Hepatocyte (in vitro differentiated cells): ENCODE results near the gene CD300H. TPM values are rescaled to one million over a fixed set of nuclear protein-coding genes. Genes with fewer than 3 reads are reported as not detected.

Source experiments
- DNase-seq: peaks from one replicate; pipeline ENCODE4 v3.0.0-alpha.2; 2016; ENCODE audit warnings: low spot score
- H2AFZ ChIP-seq: fragments of 200-600 bp; sonication (generic); 2 replicates; pipeline ENCODE4 v1.6.0; 2016; ENCODE audit warnings: antibody characterized with exemption, mild to moderate bottlenecking
- H3K27ac ChIP-seq: fragments of 200-600 bp; sonication (generic); 2 replicates; pipeline ENCODE4 v1.5.1; 2016; ENCODE audit warnings: mild to moderate bottlenecking
- H3K27me3 ChIP-seq: fragments of 200-600 bp; sonication (generic); 2 replicates; pipeline ENCODE4 v1.6.1; 2016
- H3K36me3 ChIP-seq: fragments of 200-600 bp; sonication (generic); replicated peaks from 2 replicates; pipeline ENCODE4 v1.5.1; 2016; ENCODE audit warnings: low read depth; ENCODE audit not compliant: insufficient read depth
- H3K4me1 ChIP-seq: fragments of 200-600 bp; sonication (generic); 2 replicates; pipeline ENCODE4 v1.5.1; 2016; ENCODE audit warnings: mild to moderate bottlenecking, moderate library complexity; ENCODE audit not compliant: insufficient read depth
- H3K4me2 ChIP-seq: fragments of 200-600 bp; sonication (generic); 2 replicates; pipeline ENCODE4 v1.6.0; 2016
- H3K4me3 ChIP-seq: fragments of 200-600 bp; sonication (generic); 2 replicates; pipeline ENCODE4 v1.5.1; 2016; ENCODE audit warnings: mild to moderate bottlenecking
- H3K79me2 ChIP-seq: fragments of 200-600 bp; sonication (generic); 2 replicates; pipeline ENCODE4 v1.6.0; 2017; ENCODE audit warnings: mild to moderate bottlenecking
- H3K9me2 ChIP-seq: fragments of 200-600 bp; sonication (generic); replicated peaks from 2 replicates; pipeline ENCODE4 v1.6.0; 2017; ENCODE audit warnings: mild to moderate bottlenecking; ENCODE audit not compliant: insufficient read depth
- H3K9me3 ChIP-seq: fragments of 200-600 bp; sonication (generic); 2 replicates; pipeline ENCODE4 v1.5.1; 2016; ENCODE audit warnings: low read depth, mild to moderate bottlenecking
- H4K20me1 ChIP-seq: fragments of 200-600 bp; sonication (generic); 2 replicates; pipeline ENCODE4 v1.6.0; 2016; ENCODE audit warnings: mild to moderate bottlenecking; ENCODE audit not compliant: insufficient read depth, poor library complexity, severe bottlenecking
- CTCF ChIP-seq: fragments of 200-600 bp; sonication (generic); IDR thresholded peaks from 2 replicates; pipeline ENCODE4 v1.5.1; 2016; ENCODE audit warnings: antibody characterized with exemption, mild to moderate bottlenecking; ENCODE audit not compliant: poor library complexity
- EZH2 ChIP-seq: fragments of 200-600 bp; sonication (generic); IDR thresholded peaks from 2 replicates; pipeline ENCODE4 v1.6.1; 2016; ENCODE audit warnings: antibody characterized with exemption, mild to moderate bottlenecking, borderline replicate concordance
- EZH2phosphoT487 ChIP-seq: fragments of 200-600 bp; sonication (generic); IDR thresholded peaks from one replicate; pipeline ENCODE4 v1.6.1; 2018; ENCODE audit warnings: antibody characterized with exemption, mild to moderate bottlenecking, low read depth, moderate library complexity; ENCODE audit not compliant: unreplicated experiment, severe bottlenecking
- WGBS: methylation state at CpG from one replicate; pipeline ENCODE4 v1.1.6; 2016; ENCODE audit warnings: low lambda C conversion rate; ENCODE audit errors: missing lambda C conversion rate; 5-methylcytosine and 5-hydroxymethylcytosine counted together
- polyA plus RNA-seq: library from polyadenylated mRNA; unstranded; fragments of >200 nt; fragmentation: Nextera tagmentation; extraction: Ambion mirVana; gene quantifications from 2 replicates; pipeline ENCODE4 v1.2.1, GENCODE V29; 2016
- total RNA-seq: library from RNA; depleted of rRNA; stranded (reverse); fragments of >200 nt; gene quantifications from 2 replicates; pipeline ENCODE4 v1.2.3, GENCODE V29; 2014

Gene CD300H
- total and polyA plus RNA-seq, 2 experiments from 2014 or later: 0.67 TPM; not detected in 1

GRCh38 chr17:74554909-74555308 is 12.4 kb downstream of the CD300H start:
- DNase-seq: no peak
- Histone ChIP-seq H3K4me3 (no peak overlapping the region), H3K9me3 (no peaks in the 10 kb centered on the region), H3K4me1 (no peaks in the 10 kb centered on the region), H2AFZ (no peak overlapping the region), H3K79me2 (no peaks in the 10 kb centered on the region), H4K20me1 (no peaks in the 10 kb centered on the region), H3K27ac (no peak overlapping the region), H3K36me3 (no peaks in the 10 kb centered on the region), H3K27me3 (no peaks in the 10 kb centered on the region), H3K4me2 (no peak overlapping the region), H3K9me2 (no peaks in the 10 kb centered on the region)
- 85% methylated on average over 6 of the region's 6 CpGs for WGBS
- no peak for TF ChIP-seq CTCF
- no peak for TF ChIP-seq EZH2
- no peak for TF ChIP-seq EZH2phosphoT487

DNA sequence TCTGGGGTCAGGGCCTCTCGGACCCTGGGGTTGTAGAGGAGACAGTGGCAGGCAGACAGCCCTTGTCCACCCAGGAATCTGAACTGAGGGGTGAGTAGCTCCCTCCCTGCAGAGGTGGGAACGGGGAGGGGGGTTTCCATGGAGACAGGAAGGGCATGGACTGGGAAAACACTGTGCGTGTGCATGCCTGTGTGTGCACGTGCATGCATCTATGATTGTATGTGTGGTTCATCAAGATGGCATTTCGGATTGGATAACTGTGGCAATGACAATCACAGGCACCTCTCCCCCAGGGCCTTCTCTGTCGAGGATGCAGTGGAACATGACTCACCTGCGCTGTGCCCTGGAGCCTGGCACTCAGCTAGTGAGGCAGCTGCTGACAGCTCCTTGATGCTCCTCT is 15.3 kb downstream of the CD300H start:
- TF ChIP-seq EZH2: no peak
- TF ChIP-seq CTCF: no peak
- no peak for TF ChIP-seq EZH2phosphoT487
- WGBS: 57% methylated on average over 7 of the region's 7 CpGs
- no peak overlapping the region for H2AFZ ChIP-seq

DNA sequence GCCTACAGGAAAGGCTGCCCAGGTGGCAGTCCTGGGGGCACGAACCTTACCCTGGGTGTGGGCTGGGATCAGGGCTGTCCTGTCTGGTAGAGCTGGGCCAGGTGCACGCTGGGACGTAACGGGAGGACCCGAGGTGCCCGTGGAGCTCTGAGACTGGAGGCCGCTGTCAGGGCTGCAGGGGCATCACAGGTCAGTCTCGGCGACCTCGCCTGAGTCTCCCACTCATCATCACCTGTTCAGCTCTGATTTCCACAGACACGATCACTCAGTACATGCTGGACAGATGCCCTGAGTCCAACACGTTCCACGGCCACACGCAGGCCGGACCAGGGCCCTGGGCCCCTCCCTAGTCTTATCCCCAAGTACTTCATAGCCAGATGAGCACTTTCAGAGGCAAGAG is 16.7 kb downstream of the CD300H start:
- Histone ChIP-seq H4K20me1 (no peaks in the 10 kb centered on the region), H3K9me2 (no peaks in the 10 kb centered on the region), H3K4me2 (no peak overlapping the region), H3K27ac (no peak overlapping the region), H3K27me3 (no peaks in the 10 kb centered on the region), H3K4me3 (no peak overlapping the region), H3K36me3 (no peaks in the 10 kb centered on the region), H2AFZ (no peak overlapping the region), H3K9me3 (no peaks in the 10 kb centered on the region), H3K4me1 (no peaks in the 10 kb centered on the region), H3K79me2 (no peaks in the 10 kb centered on the region)
- 93% methylated on average over 14 of the region's 15 CpGs for WGBS
- no peak for DNase-seq
- TF ChIP-seq EZH2phosphoT487 (no peak), CTCF (no peak), EZH2 (no peak)

More for the DNA sequence above, 15.3 kb downstream of the CD300H start:
- no peaks in the 10 kb centered on the region for H4K20me1 ChIP-seq
- no peaks in the 10 kb centered on the region for H3K36me3 ChIP-seq
- H3K27ac ChIP-seq: no peak overlapping the region
- H3K79me2 ChIP-seq: no peaks in the 10 kb centered on the region
- no peaks in the 10 kb centered on the region for H3K9me2 ChIP-seq
- no peaks in the 10 kb centered on the region for H3K9me3 ChIP-seq
- no peak overlapping the region for H3K4me3 ChIP-seq
- no peak overlapping the region for H3K4me2 ChIP-seq
- H3K27me3 ChIP-seq: no peaks in the 10 kb centered on the region
- H3K4me1 ChIP-seq: no peaks in the 10 kb centered on the region
- DNase-seq: no peak

- H3K4me1 ChIP-seq: no peaks in the 10 kb centered on the region
- H3K9me3 ChIP-seq: no peaks in the 10 kb centered on the region
- H4K20me1 ChIP-seq: no peaks in the 10 kb centered on the region
- H3K27ac ChIP-seq: no peak overlapping the region
- no peak overlapping the region for H2AFZ ChIP-seq
- no peak for DNase-seq
- H3K4me3 ChIP-seq: no peak overlapping the region
- H3K27me3 ChIP-seq: no peaks in the 10 kb centered on the region
- TF ChIP-seq CTCF (no peak), EZH2phosphoT487 (no peak), EZH2 (no peak)
- no peaks in the 10 kb centered on the region for H3K9me2 ChIP-seq
- 83% methylated on average over 7 of the region's 7 CpGs for WGBS
- H3K79me2 ChIP-seq: no peaks in the 10 kb centered on the region
- no peak overlapping the region for H3K4me2 ChIP-seq
- no peaks in the 10 kb centered on the region for H3K36me3 ChIP-seq
Measured at GRCh38 chr17:74549343-74549742, 18.0 kb downstream of the CD300H start.
